ENCODE results near the gene NDUFA6.
A peak's percentile ranks its signal among the peaks of the same experiment; 100 is the strongest.
"Not testable (repeated sequence)": the region's sequence is repeated elsewhere in the genome, so short reads cannot be mapped to it uniquely, and the experiment has no call there.

NDUFA6 gene

GRCh38 chr22:42131562-42131961 is 41.0 kb upstream of the NDUFA6 start:
- no peak overlapping the region for H3K4me3 ChIP-seq (ENCODE audit: low read depth, low read length)
- TF ChIP-seq CTCF (conservative IDR thresholded peaks at IDR 0.05; ENCODE audit: low read depth, low read length), result no peak
- DNase-seq (ENCODE audit: low read depth), result no peak

GRCh38 chr22:42130639-42131431 is 40.3 kb upstream of the NDUFA6 start, which contains the start of gene CYP2D6:
Gene CYP2D6, minus strand, starts transcription at chr22:42130810. Its CDS starts 19 bp downstream, at chr22:42130791.
- not testable (repeated sequence) for H3K4me3 ChIP-seq (ENCODE audit: low read depth, low read length); DNase-seq (ENCODE audit: low read depth)

- not testable (repeated sequence) for DNase-seq (ENCODE audit: low read depth); H3K4me3 ChIP-seq (ENCODE audit: low read depth, low read length)
These were observed 39.6 kb upstream of the NDUFA6 start for GRCh38 chr22:42130182-42130581.

- DNase-seq (ENCODE audit: low read depth); H3K4me3 ChIP-seq (ENCODE audit: low read depth, low read length): not testable (repeated sequence)
These were observed 38.5 kb upstream of the NDUFA6 start for GRCh38 chr22:42128776-42129694.

GRCh38 chr22:42128007-42128406 is 37.4 kb upstream of the NDUFA6 start:
- DNase-seq (ENCODE audit: low read depth); H3K4me3 ChIP-seq (ENCODE audit: low read depth, low read length): not testable (repeated sequence)

- TF ChIP-seq CTCF (conservative IDR thresholded peaks at IDR 0.05; ENCODE audit: low read depth, low read length), result no peak
- no peak for DNase-seq (ENCODE audit: low read depth)
- no peak overlapping the region for H3K4me3 ChIP-seq (ENCODE audit: low read depth, low read length)
These were observed 37.0 kb upstream of the NDUFA6 start for GRCh38 chr22:42127606-42128005.

- DNase-seq (ENCODE audit: low read depth); H3K4me3 ChIP-seq (ENCODE audit: low read depth, low read length): not testable (repeated sequence)
These were observed 33.0 kb upstream of the NDUFA6 start for GRCh38 chr22:42123529-42123928.

- not testable (repeated sequence) for DNase-seq (ENCODE audit: low read depth); H3K4me3 ChIP-seq (ENCODE audit: low read depth, low read length)
These were observed 29.9 kb upstream of the NDUFA6 start for GRCh38 chr22:42120231-42121021.

GRCh38 chr22:42116848-42117424 is 26.4 kb upstream of the NDUFA6 start:
- peak; percentile 38 for DNase-seq (ENCODE audit: low read depth)
- H3K4me3 ChIP-seq (ENCODE audit: low read depth, low read length), result no peak overlapping the region

GRCh38 chr22:42115420-42115830 is 24.9 kb upstream of the NDUFA6 start:
- DNase-seq (ENCODE audit: low read depth); H3K4me3 ChIP-seq (ENCODE audit: low read depth, low read length): not testable (repeated sequence)

More at GRCh38 chr22:42116848-42117424, 26.4 kb upstream of the NDUFA6 start:
- no peak for TF ChIP-seq CTCF (conservative IDR thresholded peaks at IDR 0.05; ENCODE audit: low read depth, low read length)

All from choroid plexus epithelial cell (primary cell).